Measurements from ENCODE around the gene TUBGCP2. TPM values are rescaled to one million over a fixed set of nuclear protein-coding genes. Genes with fewer than 3 reads are reported as not detected.

The TUBGCP2 gene
- total and polyA plus RNA-seq, 9 of the 15 experiments (the other 6 are each of a cell fraction or from before 2014, with no cell fraction given) = 4.3 to 56.6 (median 28.4) TPM

GRCh38 chr10:133355266-133355665, 46.6 kb upstream of the TUBGCP2 start (continued):
- no peak for TF ChIP-seq ZNF318 (IDR thresholded peaks at IDR 0.05; ENCODE audit: borderline replicate concordance in 1 of 2, low read depth in 1 of 2)
- no peak for TF ChIP-seq SIN3A (IDR thresholded peaks at IDR 0.05; ENCODE audit: borderline replicate concordance in 2 of 2, control insufficient read depth in 1 of 2, low read depth in 2 of 2, low read length in 2 of 2)
- TF ChIP-seq ELF4 (CRISPR knock-in tag; IDR thresholded peaks at IDR 0.05) = no peak
- no peak for TF ChIP-seq ZNF507 (tag; conservative IDR thresholded peaks at IDR 0.05)
- no peak for TF ChIP-seq MECOM (CRISPR knock-in tag; IDR thresholded peaks at IDR 0.05)
- TF ChIP-seq MCM2 (IDR thresholded peaks at IDR 0.05; ENCODE audit: low read depth) = no peak
- TF ChIP-seq ZNF124 (CRISPR knock-in tag; IDR thresholded peaks at IDR 0.05) = no peak
- no peak for TF ChIP-seq FOXP4 (CRISPR knock-in tag; IDR thresholded peaks at IDR 0.05; ENCODE audit: borderline replicate concordance)
- TF ChIP-seq GABPB1 (CRISPR knock-in tag; IDR thresholded peaks at IDR 0.05) = no peak
- no peak for TF ChIP-seq PHTF2 (CRISPR knock-in tag; IDR thresholded peaks at IDR 0.05)
- no peak for TF ChIP-seq RB1 (IDR thresholded peaks at IDR 0.05; ENCODE audit: low read depth)
- no peak for TF ChIP-seq SFPQ (IDR thresholded peaks at IDR 0.05; ENCODE audit: low read depth, low read length)
